ENCODE data around the gene ADM2.
"Not testable (repeated sequence)": the region's sequence is repeated elsewhere in the genome, so short reads cannot be mapped to it uniquely, and the experiment has no call there.

The ADM2 gene

GRCh38 chr22:50527921-50528681 lies 46.8 kb downstream of the ADM2 start:
- H3K9me3 Mint-ChIP-seq = no peaks in the 10 kb centered on the region
- H3K36me3 Mint-ChIP-seq = peaks cover 5% of the 10 kb centered on the region
- peak overlapping the region; percentile 68 for H3K27ac Mint-ChIP-seq
- H3K4me1 Mint-ChIP-seq = peaks cover 35% of the 10 kb centered on the region
- H3K27me3 Mint-ChIP-seq = no peaks in the 10 kb centered on the region
- H3K4me3 Mint-ChIP-seq = peak overlapping the region; percentile 74

GRCh38 chr22:50528682-50529415 lies 47.5 kb downstream of the ADM2 start:
- Mint-ChIP-seq H3K36me3 (peaks cover 5% of the 10 kb centered on the region), H3K4me1 (peaks cover 42% of the 10 kb centered on the region), H3K4me3 (peak overlapping the region; percentile 61), H3K27ac (no peak overlapping the region), H3K9me3 (no peaks in the 10 kb centered on the region), H3K27me3 (no peaks in the 10 kb centered on the region)

DNA sequence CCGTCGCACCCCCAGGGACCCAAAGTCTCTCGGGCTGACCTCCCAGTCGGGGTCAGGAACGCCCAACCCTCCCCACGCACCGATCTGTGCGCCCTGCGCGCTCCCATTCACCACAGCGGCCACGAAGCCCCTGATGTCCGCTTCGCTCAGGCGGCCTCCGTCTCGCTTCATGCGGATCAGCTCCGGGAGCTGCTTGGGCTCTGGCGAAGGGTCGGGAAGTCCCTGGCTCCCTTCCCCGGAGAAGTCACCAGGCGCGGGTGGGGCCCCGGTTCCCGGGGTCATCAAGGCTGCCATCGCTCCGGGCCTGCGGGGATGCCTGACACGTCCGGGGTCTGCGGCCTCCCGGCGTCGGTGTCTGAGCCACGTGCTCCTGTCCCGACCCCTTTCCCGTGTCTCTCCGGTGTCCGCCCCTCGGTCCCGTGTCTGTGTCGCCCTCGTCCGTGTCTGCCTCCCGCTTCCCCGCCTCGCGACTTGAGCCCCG lies 48.1 kb downstream of the ADM2 start:
- Mint-ChIP-seq H3K4me3 (peak overlapping the region; percentile 42), H3K9me3 (no peaks in the 10 kb centered on the region)

DNA sequence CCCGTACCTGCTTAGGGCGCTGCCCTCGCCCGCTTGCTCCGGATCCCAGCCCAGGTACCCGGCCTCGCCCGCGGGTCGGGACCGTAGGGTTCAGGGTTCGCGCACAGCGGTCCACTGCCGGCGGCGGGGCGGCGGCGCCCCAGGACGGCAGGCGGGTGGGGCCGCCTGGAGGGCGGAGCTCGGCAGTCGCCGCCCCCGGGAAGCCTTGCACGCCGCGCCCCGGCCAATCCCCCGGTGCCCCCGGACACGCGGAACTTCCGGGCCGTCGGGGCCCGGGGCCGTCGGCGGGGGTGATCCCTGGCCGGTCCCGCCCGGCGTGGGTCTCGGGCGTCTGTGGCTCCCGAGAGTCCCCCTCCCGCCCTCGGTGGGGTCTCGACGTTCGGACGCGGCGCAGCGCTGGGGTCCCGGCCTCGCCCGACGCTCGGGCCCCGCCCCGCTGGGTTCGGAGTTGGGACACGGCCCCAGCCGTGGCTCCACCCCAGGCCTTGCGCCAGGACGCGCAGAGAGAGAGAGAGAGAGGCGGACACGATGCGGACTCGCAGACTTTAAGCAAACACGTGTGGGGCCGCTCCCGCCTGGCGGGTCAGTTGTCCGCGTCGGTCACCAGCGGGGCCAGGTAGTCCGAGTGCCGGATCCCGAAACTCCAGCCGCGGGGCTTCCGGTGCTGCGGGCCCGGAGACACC lies 48.7 kb downstream of the ADM2 start, which contains the start of gene TYMP:
Gene TYMP (minus strand): TSS at position 116 of the 683 bp plus-strand sequence. CDS start 303 bp downstream, outside the sequence.
- H3K27me3 Mint-ChIP-seq = no peaks in the 10 kb centered on the region
- H3K36me3 Mint-ChIP-seq = no peaks in the 10 kb centered on the region
- H3K4me3 Mint-ChIP-seq = peak within 1 kb of the TSS; percentile 92
- H3K9me3 Mint-ChIP-seq = no peaks in the 10 kb centered on the region
- peak within 1 kb of the TSS; percentile 96 for H3K27ac Mint-ChIP-seq
- H3K4me1 Mint-ChIP-seq = peaks cover 43% of the 10 kb centered on the region

More for the DNA sequence above, 48.1 kb downstream of the ADM2 start:
- H3K36me3 Mint-ChIP-seq = peaks cover 4% of the 10 kb centered on the region
- H3K4me1 Mint-ChIP-seq = peaks cover 46% of the 10 kb centered on the region
- H3K27ac Mint-ChIP-seq = peak overlapping the region; percentile 30
- H3K27me3 Mint-ChIP-seq = no peaks in the 10 kb centered on the region

DNA sequence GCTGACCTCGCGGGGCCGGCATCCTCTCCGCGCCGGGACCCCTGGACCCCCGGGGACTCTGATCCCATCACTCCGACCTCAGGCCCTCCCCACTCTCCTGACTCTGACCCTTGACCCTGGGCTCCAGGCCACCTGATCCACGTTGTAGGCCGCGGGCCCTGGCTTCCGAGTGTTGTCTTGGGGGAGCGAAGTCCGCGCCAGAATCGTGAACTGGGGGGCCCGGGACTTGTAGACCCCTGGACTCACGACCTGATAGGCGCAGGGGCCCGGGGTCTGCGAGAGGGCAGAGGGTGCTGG lies 49.2 kb downstream of the ADM2 start:
- H3K4me1 Mint-ChIP-seq = peaks cover 43% of the 10 kb centered on the region

DNA sequence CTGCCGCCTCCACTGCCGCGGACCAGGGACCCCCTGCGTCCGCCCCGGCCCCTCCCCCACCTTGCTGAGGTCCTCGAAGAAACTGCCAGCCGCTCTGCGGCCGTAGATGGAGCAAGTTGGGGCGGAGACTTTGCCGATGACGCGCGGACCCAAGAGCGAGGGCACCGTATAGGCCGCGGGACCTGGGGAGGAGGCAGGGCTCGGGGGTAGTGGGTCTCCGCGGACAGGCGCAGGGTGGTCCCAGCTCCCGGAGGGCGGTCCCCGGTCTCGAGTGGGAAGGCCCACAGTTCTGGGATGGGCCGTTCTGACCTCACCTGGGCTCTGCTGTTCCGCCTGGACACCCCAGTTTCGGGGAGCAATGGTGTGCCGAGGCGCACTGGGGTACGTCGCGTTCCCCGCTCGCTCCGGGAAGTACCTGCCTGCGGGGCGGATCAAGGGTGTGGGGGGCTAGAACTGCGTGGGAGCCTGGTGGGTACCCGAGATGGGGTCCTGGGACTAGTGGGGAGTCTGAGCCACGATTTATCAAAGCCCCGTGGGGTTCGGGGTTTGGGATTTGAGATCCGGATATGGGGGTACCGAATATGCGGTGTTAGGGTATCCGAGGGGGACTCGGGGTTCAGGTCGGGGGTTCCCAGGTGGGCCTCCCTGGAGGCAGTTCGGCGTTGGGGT lies 49.7 kb downstream of the ADM2 start:
- H3K4me1 Mint-ChIP-seq = peaks cover 43% of the 10 kb centered on the region
- H3K36me3 Mint-ChIP-seq = no peaks in the 10 kb centered on the region
- peak overlapping the region; percentile 96 for H3K27ac Mint-ChIP-seq
- no peaks in the 10 kb centered on the region for H3K27me3 Mint-ChIP-seq
- H3K9me3 Mint-ChIP-seq = no peaks in the 10 kb centered on the region
- H3K4me3 Mint-ChIP-seq = peak overlapping the region; percentile 92

More for the DNA sequence above, 49.2 kb downstream of the ADM2 start:
- Mint-ChIP-seq H3K9me3 (no peaks in the 10 kb centered on the region), H3K4me3 (peak overlapping the region; percentile 92), H3K36me3 (no peaks in the 10 kb centered on the region), H3K27ac (peak overlapping the region; percentile 92), H3K27me3 (no peaks in the 10 kb centered on the region)

DNA sequence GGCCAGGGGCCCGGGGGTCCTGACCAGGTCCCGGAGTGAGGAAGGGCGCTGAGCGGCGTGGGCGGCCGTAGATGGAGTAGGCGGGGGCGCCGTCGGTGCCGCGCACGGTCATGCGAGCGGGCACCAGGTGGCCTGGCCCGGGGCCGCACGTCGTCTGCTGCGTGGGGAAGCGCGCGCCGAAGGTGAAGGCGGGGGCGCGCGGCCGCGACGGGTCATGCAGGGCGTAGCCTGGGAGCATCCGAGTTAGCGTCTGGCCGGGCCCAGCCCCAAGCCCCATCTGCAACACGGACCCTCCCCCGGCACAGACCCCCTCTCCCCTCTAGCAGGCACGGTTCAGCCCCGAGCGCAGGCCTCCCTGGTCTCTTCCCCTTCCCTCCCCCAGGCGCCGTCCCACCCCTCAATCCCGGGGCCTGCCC lies 50.2 kb downstream of the ADM2 start:
- peak overlapping the region; percentile 92 for H3K4me3 Mint-ChIP-seq
- H3K36me3 Mint-ChIP-seq = no peaks in the 10 kb centered on the region
- H3K27ac Mint-ChIP-seq = peak overlapping the region; percentile 96
- no peaks in the 10 kb centered on the region for H3K9me3 Mint-ChIP-seq
- no peaks in the 10 kb centered on the region for H3K27me3 Mint-ChIP-seq
- H3K4me1 Mint-ChIP-seq = peaks cover 43% of the 10 kb centered on the region

GRCh38 chr22:50531962-50532674 lies 50.8 kb downstream of the ADM2 start:
- H3K27me3 Mint-ChIP-seq = no peaks in the 10 kb centered on the region
- no peaks in the 10 kb centered on the region for H3K36me3 Mint-ChIP-seq
- H3K27ac Mint-ChIP-seq = peak overlapping the region; percentile 96
- peaks cover 37% of the 10 kb centered on the region for H3K4me1 Mint-ChIP-seq
- H3K9me3 Mint-ChIP-seq = no peaks in the 10 kb centered on the region
- peak overlapping the region; percentile 92 for H3K4me3 Mint-ChIP-seq

- H3K27ac Mint-ChIP-seq = peak overlapping the region; percentile 92
- H3K9me3 Mint-ChIP-seq = no peaks in the 10 kb centered on the region
- H3K36me3 Mint-ChIP-seq = no peaks in the 10 kb centered on the region
- H3K4me1 Mint-ChIP-seq = peaks cover 34% of the 10 kb centered on the region
- no peaks in the 10 kb centered on the region for H3K27me3 Mint-ChIP-seq
- H3K4me3 Mint-ChIP-seq = peak overlapping the region; percentile 77
Observed at GRCh38 chr22:50532824-50533796, 51.8 kb downstream of the ADM2 start.

DNA sequence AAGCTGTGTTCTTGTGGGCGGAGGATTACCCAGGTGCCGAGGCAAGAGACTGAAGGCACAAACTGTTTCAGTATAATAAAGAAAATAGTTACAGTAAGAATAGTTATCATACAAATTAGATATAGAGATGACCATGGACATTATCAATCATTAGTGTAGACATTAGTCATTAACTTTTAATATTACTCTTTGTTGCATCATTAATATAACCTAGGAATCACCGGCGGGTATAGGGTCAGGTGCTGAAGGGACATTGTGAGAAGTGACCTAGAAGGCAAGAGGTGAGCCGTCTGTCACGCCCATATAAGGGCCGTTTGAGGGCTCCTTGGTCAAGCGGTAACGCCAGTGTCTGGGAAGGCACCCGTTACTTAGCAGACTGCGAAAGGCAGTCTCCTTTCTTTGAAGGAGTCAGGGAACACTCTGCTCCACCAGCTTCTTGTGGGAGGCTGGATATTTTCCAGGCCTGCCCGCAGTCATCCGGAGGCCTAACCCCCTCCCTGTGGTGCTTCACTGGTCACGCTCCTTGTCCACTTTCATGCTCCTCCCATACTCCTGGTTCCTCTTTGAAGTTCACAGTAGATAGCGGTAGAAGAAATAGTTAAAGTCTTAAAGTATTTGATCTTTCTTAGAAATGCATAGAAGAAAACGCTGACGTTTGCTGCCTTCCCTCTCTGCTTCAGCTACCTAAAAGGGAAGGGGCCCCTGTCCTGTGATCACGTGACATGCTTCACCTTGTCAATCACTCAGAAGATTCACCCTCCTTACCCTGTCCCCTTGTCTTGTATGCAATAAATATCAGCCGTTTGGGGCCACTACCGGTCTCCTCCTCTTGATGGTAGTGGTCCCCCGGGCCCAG lies 52.7 kb downstream of the ADM2 start:
- H3K36me3 Mint-ChIP-seq, H3K9me3 Mint-ChIP-seq, H3K27me3 Mint-ChIP-seq: not testable (repeated sequence)
- peak overlapping the region; percentile 11 for H3K4me3 Mint-ChIP-seq
- peaks cover 35% of the 10 kb centered on the region for H3K4me1 Mint-ChIP-seq
- peak overlapping the region; percentile 92 for H3K27ac Mint-ChIP-seq

GRCh38 chr22:50535113-50535512 lies 53.8 kb downstream of the ADM2 start:
- H3K27me3 Mint-ChIP-seq = no peaks in the 10 kb centered on the region
- H3K4me1 Mint-ChIP-seq = peaks cover 45% of the 10 kb centered on the region
- no peak overlapping the region for H3K27ac Mint-ChIP-seq
- H3K9me3 Mint-ChIP-seq = no peaks in the 10 kb centered on the region
- no peaks in the 10 kb centered on the region for H3K36me3 Mint-ChIP-seq
- H3K4me3 Mint-ChIP-seq = no peak overlapping the region

Measured in activated naive CD4-positive, alpha-beta T cell treated with anti-CD3 and anti-CD28 coated beads, Interleukin-2, amount 50 U/mL, for 24 hours (primary cell).